Smooth muscle cell (in vitro differentiated cells): ENCODE results near the gene ZNF217. TPM values are rescaled to one million over a fixed set of nuclear protein-coding genes. Genes with fewer than 3 reads are reported as not detected.

Source experiments
- DNase-seq: peaks from one replicate; lab custom pipeline; 2025; ENCODE audit not compliant: unreplicated experiment; lab: John Stamatoyannopoulos, UW
- H2AFZ ChIP-seq: fragments of 200-600 bp; sonication (generic); 2 replicates; pipeline ENCODE4 v1.6.0; 2016; ENCODE audit warnings: antibody characterized with exemption, low read depth, mild to moderate bottlenecking
- H3F3A ChIP-seq: fragments of 200-600 bp; sonication (generic); 2 replicates; pipeline ENCODE4 v1.6.0; 2017; ENCODE audit warnings: antibody characterized with exemption, low read depth
- H3K27ac ChIP-seq: fragments of 200-600 bp; sonication (generic); 2 replicates; pipeline ENCODE4 v1.5.1; 2016; ENCODE audit warnings: low read depth, mild to moderate bottlenecking
- H3K27me3 ChIP-seq: fragments of 200-600 bp; sonication (generic); 2 replicates; pipeline ENCODE4 v1.6.1; 2016; ENCODE audit warnings: low read depth, mild to moderate bottlenecking
- H3K36me3 ChIP-seq: fragments of 200-600 bp; sonication (generic); 2 replicates; pipeline ENCODE4 v1.5.1; 2016; ENCODE audit warnings: low read depth
- H3K4me1 ChIP-seq: fragments of 200-600 bp; sonication (generic); 2 replicates; pipeline ENCODE4 v1.5.1; 2016; ENCODE audit warnings: low read depth
- H3K4me2 ChIP-seq: fragments of 200-600 bp; sonication (generic); 2 replicates; pipeline ENCODE4 v1.6.0; 2016; ENCODE audit warnings: mild to moderate bottlenecking
- H3K4me3 ChIP-seq: fragments of 200-600 bp; sonication (generic); 2 replicates; pipeline ENCODE4 v1.5.1; 2016; ENCODE audit warnings: mild to moderate bottlenecking
- H3K79me2 ChIP-seq: fragments of 200-600 bp; sonication (generic); 2 replicates; pipeline ENCODE4 v1.6.0; 2016; ENCODE audit warnings: low read depth, mild to moderate bottlenecking
- H3K9ac ChIP-seq: fragments of 200-600 bp; sonication (generic); 2 replicates; pipeline ENCODE4 v1.6.0; 2016; ENCODE audit warnings: low read depth
- H3K9me3 ChIP-seq: fragments of 200-600 bp; sonication (generic); replicated peaks from 2 replicates; pipeline ENCODE4 v1.5.1; 2016; ENCODE audit warnings: low read depth
- H4K20me1 ChIP-seq: fragments of 200-600 bp; sonication (generic); 2 replicates; pipeline ENCODE4 v1.6.0; 2016; ENCODE audit warnings: low read depth
- WGBS: methylation state at CpG from one replicate; pipeline ENCODE4 v1.1.7; 2016; ENCODE audit warnings: low lambda C conversion rate; 5-methylcytosine and 5-hydroxymethylcytosine counted together
- polyA plus RNA-seq: library from polyadenylated mRNA; unstranded; fragments of >200 nt; fragmentation: Nextera tagmentation; extraction: Ambion mirVana; gene quantifications from 2 replicates; pipeline ENCODE4 v1.2.1, GENCODE V29; 2016
- total RNA-seq: library from RNA; depleted of rRNA; stranded (reverse); fragments of >200 nt; gene quantifications from 2 replicates; pipeline ENCODE4 v1.2.3, GENCODE V29; 2014
- TF ChIP-seq, protein P1 (sequence below): fragments of 200-600 bp; sonication (generic); IDR thresholded peaks from 2 replicates; pipeline ENCODE4 v1.5.1; 2017; ENCODE audit warnings: borderline replicate concordance, mild to moderate bottlenecking, antibody characterized with exemption; ENCODE audit not compliant: insufficient read depth, poor library complexity, severe bottlenecking

ZNF217 gene
- total and polyA plus RNA-seq, 2 experiments from 2014 or later = 3.9 to 42.2 TPM

DNA sequence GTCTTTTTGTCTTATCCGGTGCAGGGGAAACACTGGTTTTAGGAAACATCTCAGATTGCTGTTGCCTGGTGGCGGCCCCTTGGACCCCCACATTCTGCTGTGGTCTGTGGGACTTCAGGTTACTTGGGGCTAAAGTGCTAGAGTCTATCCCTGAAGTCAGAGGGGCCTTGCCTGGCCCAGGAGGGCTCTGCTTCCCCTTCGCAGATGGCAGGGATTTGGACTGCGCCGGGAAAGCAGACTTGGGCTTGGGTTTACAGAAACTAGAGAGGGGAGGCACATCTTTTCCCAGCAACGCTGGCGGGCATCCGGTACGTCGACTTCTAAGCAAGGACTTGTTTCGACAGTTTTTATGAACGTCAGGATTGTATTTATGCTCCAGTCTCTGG lies 17.5 kb downstream of the ZNF217 start:
- TF ChIP-seq, protein P1, sequence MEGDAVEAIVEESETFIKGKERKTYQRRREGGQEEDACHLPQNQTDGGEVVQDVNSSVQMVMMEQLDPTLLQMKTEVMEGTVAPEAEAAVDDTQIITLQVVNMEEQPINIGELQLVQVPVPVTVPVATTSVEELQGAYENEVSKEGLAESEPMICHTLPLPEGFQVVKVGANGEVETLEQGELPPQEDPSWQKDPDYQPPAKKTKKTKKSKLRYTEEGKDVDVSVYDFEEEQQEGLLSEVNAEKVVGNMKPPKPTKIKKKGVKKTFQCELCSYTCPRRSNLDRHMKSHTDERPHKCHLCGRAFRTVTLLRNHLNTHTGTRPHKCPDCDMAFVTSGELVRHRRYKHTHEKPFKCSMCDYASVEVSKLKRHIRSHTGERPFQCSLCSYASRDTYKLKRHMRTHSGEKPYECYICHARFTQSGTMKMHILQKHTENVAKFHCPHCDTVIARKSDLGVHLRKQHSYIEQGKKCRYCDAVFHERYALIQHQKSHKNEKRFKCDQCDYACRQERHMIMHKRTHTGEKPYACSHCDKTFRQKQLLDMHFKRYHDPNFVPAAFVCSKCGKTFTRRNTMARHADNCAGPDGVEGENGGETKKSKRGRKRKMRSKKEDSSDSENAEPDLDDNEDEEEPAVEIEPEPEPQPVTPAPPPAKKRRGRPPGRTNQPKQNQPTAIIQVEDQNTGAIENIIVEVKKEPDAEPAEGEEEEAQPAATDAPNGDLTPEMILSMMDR = no peak
- H3K36me3 ChIP-seq = peaks cover 12% of the 10 kb centered on the region
- H3K9me3 ChIP-seq = no peaks in the 10 kb centered on the region
- H3K9ac ChIP-seq = no peak overlapping the region
- H2AFZ ChIP-seq = no peak overlapping the region
- peaks cover 24% of the 10 kb centered on the region for H3K4me1 ChIP-seq
- H3K4me2 ChIP-seq = no peak overlapping the region
- H3K4me3 ChIP-seq = no peak overlapping the region
- no peak overlapping the region for H3K27ac ChIP-seq
- H4K20me1 ChIP-seq = peaks cover 98% of the 10 kb centered on the region
- DNase-seq = no peak
- H3K27me3 ChIP-seq = no peaks in the 10 kb centered on the region
- peaks cover 99% of the 10 kb centered on the region for H3K79me2 ChIP-seq
- peaks cover 19% of the 10 kb centered on the region for H3F3A ChIP-seq
- 95% methylated on average over 12 of the region's 12 CpGs for WGBS

DNA sequence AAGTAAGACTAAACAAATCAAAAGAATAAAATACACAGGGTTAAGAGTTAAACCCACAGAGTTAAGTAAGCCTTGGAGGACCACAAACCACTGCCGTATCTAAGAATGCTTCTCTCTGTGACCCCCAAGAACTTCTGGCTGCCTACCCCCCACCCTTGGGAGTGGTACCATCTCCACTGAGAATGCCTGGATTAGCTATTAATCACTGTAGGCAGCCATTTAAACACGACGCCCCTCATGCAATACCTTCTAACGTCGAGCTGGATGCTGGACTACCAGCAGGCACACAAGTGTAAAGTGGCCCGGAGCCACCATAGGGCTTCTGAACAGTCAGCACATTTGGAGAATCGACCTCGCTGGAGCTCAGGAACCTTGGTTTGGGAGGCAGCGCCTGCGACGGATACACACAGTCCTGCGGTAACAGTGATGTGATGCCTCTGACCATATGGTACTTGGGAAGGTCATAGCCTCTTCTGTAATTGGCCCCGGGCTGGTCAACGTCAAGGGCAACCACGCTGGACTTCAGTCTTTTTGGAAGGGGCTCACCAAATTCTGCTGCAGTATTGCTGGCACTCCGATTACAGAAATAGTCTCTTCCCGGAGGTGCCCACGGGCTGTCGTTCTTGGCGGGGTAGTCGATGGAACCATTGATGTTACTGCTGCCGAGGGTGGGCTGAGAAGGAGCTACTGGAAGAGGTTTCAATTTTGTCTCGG lies 18.0 kb downstream of the ZNF217 start:
- no peak overlapping the region for H3K4me3 ChIP-seq
- peaks cover 12% of the 10 kb centered on the region for H3K36me3 ChIP-seq
- H3K27me3 ChIP-seq = no peaks in the 10 kb centered on the region
- H4K20me1 ChIP-seq = peaks cover 99% of the 10 kb centered on the region
- H3F3A ChIP-seq = peaks cover 22% of the 10 kb centered on the region
- no peak for DNase-seq
- H3K4me1 ChIP-seq = peaks cover 18% of the 10 kb centered on the region
- no peak overlapping the region for H3K27ac ChIP-seq
- TF ChIP-seq, protein P1 = no peak
- H2AFZ ChIP-seq = no peak overlapping the region
- H3K4me2 ChIP-seq = no peak overlapping the region
- no peak overlapping the region for H3K9ac ChIP-seq
- 96% methylated on average over 23 of the region's 23 CpGs for WGBS
- peaks cover 98% of the 10 kb centered on the region for H3K79me2 ChIP-seq
- H3K9me3 ChIP-seq = no peaks in the 10 kb centered on the region

DNA sequence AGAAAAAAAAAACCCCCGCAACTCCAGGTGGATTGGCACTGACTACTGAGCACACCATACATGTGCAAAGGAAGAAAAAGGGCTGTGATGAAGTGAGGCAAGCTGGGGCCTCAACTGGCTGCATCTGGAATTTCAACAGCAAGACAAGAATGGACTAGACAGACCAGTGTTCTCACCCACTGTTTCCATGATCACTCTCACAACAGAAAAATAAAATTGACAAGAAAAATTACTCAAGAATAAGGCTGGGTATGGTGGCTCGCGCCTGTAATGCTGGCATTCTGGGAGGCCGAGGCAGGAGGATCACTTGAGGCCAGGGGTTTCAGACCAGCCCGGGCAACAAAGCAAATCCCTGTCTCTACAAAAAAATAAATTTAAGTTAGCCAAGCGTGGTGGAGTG lies 18.8 kb downstream of the ZNF217 start:
- peaks cover 10% of the 10 kb centered on the region for H3K4me1 ChIP-seq
- H3K9me3 ChIP-seq = no peaks in the 10 kb centered on the region
- peaks cover 12% of the 10 kb centered on the region for H3K36me3 ChIP-seq
- no peak overlapping the region for H3K9ac ChIP-seq
- no peak for DNase-seq
- WGBS = 97% methylated on average over 6 of the region's 6 CpGs
- no peak overlapping the region for H3K4me3 ChIP-seq
- H3F3A ChIP-seq = peaks cover 20% of the 10 kb centered on the region
- peaks cover 99% of the 10 kb centered on the region for H4K20me1 ChIP-seq
- TF ChIP-seq, protein P1 = no peak
- H3K27me3 ChIP-seq = no peaks in the 10 kb centered on the region
- H3K27ac ChIP-seq = no peak overlapping the region
- no peak overlapping the region for H3K4me2 ChIP-seq
- H2AFZ ChIP-seq = no peak overlapping the region
- H3K79me2 ChIP-seq = peaks cover 98% of the 10 kb centered on the region
